Stimulated activated CD4-positive, alpha-beta T cell treated with anti-CD3 and anti-CD28 coated beads, Interleukin-15, amount 100 ng/mL, for 24 hours (primary cell): ENCODE measurements around the gene MTMR4.
"Not testable (repeated sequence)": the region's sequence is repeated elsewhere in the genome, so short reads cannot be mapped to it uniquely, and the experiment has no call there.

ENCODE experiments used
- DNase-seq: peaks from one replicate; pipeline ENCODE4 v3.0.0-alpha.2; 2020

The MTMR4 gene

DNA sequence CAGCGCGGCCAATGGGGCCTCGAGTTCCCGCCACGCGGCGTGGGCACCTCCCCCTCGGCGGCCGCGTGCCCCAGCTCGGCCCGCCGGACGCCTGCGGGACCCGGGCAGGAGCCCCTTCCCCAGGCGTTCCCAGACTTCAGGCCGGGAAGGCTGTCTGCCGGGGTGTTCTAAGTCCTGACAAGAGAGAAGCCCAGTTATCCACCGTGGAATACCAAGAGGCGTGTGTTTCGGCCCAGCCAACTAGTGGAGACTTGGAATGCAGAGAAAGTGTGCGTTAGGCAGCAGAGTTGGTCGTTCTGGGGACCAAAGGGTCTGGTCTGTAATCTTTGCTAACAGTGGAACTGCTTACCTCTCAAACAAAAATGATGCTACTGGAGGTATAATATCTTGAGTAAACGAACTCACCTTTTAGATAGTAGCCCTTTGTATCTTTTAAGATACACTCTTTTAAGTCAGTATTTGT is 26.0 kb downstream of the MTMR4 start:
- no peak for DNase-seq

DNA sequence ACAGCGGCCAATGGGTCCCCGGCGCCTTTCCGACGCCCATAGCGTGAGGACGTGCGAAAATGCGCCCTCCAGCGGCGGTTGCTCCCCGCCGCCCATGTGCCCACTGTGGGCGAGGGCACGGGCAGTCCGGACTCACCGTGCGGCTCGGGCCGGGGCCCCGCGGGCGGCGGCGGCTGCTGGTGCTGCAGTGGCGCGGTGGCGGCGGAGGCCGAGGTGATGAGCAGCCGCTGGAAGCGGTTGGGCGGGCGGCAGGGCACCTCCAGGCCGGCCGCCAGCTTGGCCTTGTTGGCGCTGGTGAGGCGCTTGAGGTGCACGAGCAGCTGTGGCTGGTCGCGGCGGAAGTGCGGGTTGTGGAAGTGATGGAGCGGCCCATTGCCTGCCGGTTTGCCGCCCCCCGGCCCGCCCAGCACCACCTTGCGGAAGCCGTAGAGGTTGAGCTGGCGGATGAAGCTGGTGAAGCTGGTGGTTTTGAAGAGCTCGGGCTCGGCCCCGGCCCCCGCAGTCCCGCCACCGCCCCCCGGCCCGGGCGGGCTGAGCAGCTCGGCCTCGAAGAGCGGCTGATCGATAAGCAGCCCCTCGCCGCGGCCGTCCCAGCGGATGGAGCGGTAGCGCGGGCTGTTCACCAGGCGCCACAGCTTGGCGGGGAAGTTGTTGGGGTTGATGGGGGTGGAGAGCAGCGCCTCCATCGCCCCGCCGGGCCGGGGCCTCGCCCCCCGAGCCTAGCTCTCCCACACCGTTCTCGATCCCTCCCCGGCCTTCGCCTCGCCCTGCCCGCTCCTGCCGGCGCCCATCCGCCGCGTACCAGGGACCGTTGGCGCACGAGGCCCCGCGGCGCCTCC is 26.6 kb downstream of the MTMR4 start, which contains the start of gene HSF5:
HSF5 (minus strand) TSS at position 820 of the 839 bp plus-strand sequence; CDS start at position 686, 134 bp downstream.
- peak; percentile 81 for DNase-seq

DNA sequence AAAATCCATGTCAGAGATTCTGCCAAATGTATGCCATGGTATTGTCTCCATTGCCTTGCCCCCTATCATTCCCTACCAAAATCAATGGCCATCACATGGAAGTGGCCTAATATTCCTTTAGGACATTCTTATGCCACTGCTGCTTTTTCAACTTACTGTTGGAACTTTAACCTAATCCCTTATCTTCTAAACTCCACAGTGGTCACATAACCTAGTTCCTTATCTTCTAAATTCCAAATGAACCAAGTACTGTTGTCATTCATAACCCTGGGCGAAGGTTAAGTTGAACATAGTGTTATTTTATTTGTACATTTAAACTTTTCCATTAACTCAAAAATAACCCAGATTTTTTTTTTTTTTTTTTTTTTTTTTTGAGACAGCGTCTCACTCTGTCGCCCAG is 29.8 kb downstream of the MTMR4 start:
- DNase-seq: no peak

DNA sequence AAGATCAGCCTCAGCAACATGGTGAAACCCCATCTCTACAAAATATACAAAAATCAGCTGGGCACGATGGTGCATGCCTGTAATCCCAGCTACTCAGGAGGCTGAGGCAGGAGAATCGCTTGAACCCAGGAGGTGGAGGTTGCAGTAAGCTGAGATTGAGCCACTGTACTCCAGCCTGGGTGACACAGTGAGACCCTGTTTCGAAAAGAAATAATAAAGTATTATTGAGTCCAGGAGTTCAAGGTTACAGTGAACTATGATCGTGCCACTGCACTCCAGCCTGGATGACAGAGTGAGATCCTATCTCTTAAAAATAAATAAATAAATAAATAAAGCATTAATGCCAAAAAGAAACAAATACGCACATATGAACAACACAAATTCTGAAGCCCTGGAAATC is 32.6 kb downstream of the MTMR4 start:
- DNase-seq: not testable (repeated sequence)

DNA sequence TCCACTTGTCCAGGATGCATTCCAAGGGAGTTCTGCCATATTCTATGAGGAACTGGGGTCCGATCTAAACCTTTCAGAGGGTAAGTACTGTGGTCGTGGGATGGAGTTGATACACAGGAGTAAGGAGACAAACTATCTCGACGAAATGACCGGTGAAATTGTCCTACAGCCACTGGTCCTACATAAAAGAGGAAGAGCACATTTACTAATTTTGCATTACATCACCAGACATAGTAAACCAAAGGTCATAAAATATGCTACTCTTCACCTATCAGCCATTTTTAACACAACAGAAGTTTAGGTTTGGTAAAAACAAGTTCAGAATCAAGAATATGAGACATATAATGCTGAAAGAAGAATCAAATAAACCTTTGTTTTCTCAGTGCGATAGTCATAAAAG is 34.3 kb downstream of the MTMR4 start:
- DNase-seq: no peak

DNA sequence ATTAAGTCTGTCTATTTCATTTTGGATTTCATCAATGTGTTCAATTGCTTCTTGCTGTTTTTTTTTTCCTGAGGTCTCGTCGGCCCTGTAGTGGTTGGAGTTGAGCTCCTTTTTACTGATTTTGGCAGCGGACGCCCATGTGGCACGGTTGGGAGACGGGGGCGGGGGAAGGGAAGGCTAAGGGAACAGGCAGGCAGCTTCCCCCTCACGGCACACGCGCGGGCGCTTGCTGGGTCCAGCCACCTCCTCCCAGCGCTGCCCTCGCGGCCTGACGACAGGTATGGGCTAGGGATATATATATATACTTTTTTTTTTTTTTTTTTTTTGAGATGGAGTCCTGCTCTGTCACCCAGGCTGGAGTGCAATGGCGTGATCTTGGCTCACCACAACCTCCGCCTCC is 37.6 kb downstream of the MTMR4 start:
- DNase-seq: no peak

DNA sequence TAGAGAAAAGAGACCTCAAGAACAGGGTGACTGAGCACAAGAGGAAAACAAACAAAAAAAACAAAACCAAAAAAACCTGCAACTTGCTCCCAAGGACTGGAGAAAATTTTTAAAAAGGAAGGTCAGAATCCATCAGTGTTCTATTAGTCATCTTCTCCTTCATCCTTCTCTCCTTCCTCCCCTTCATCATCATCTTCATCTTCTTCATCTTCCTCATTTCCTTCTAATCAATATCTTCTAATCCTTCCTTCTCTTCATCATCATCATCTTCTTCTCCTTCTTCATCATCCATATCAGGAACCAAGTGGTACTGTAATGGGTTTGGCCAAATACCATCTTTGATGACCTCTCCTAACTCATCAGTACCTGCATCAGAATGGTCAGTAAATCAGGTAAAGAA is 38.5 kb downstream of the MTMR4 start:
- no peak for DNase-seq

DNA sequence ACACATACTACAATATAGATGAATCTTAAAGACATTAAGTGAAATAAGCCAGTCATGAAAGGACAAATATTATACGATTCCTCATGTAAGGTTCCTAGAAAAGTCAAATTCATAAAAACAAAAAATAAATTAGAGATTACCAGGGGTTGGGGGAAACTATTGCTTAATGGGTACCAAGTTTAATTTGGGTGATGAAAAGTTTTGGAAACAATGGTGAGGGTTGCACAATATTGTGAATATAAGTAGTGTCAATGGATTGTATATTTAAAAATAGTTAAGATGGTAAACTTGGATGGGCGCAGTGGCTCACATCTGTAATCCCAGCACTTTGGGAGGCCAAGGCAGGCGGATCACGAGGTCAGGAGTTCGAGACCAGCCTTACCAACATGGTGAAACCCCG is 44.1 kb downstream of the MTMR4 start:
- no peak for DNase-seq

DNA sequence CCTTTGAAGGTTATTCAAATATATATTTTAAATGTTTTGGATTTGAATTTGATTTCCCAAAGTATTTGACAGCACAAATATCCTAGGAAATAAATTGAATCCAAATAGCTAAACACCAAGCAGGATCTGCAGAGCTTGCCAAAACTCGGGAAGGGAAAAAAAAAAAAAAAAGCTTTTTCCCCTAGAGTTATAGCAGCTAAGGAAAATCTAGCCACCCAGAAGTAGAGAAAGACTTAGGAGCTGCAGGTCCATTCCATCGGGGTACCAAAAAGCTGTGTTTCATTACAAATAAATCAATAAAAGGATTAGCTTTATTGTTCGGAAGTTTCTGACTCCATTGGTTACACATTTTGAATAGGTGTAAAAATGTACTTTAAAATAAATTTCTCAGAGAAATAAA is 45.5 kb downstream of the MTMR4 start:
- no peak for DNase-seq

DNA sequence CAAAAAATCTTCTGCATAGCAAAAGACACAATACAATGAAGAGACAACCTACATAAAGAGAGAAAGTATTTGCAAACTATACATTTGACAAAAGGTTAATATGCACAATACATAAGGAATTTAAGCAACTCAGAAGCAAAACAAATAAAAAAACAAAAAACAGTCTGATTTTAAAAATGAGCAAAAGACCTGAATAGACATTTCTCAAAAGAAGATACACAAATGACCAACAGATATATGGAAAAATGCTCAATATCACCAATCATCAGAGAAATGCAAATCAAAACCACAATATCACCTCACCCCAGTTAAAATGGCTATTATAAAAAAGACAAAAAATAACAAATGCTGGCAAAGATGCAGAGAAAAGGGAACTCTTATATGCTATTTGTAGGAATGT is 58.9 kb downstream of the MTMR4 start:
- no peak for DNase-seq

DNA sequence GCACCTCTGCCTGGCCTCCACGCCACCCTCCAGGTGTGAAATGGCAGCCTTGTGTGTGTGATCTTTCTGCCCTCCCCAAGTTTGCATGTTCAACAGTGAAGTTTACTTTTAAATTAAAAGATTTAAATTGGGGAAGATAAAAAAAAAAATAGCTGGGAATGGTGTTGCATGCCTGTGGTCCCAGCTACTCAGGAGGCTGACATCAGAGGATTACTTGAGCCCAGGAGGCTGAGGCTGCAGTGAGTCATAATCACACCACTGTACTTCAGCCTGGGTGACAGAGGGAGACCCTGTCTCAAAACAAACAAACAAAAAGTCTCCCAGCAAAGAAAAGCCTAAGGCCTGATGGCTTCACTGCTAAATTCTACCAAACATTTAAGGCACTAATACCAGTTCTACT is 61.7 kb downstream of the MTMR4 start:
- no peak for DNase-seq

DNA sequence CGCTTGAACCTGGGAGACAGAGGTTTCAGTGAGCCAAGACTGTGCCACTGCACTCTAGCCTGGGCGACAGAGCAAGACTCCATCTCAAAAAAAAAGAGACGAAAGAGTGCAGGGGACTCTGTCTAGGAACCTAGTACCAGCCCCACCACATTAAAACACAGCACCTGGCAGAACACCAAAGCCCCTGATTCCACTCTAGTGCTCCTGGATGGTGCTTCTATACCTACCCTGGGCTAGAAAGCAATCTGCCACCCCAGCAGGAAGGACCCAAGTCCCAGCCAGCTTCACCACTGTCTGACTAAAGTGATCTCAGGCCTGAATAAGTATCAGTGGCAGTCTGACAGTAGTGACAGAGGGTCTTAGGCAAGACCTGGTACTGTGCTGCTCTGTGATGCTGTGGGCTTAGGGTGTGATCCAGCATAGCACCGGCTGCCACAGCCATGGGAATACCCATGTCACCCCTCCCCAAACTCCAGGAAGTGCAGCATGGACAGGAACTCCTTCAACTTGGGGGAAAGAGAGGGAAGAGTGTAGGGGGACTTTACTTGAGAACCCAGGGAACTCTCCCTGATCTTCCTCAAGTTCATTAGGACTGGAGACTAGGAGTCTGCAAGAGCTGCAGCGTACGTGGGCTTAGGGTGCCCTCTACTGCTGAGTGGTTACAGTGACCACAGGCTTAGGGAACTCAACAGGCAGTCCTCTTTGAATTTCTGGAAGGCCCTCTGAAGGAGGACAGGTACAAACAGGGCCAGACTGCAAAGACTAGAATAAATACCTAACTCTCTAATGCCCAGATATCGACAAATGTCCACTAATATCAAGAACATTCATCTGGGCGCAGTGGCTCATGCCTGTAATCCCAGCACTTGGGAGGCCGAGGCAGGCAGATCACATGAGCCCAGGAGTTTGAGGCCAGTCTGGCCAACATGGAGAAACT is 67.1 kb downstream of the MTMR4 start:
- peak; percentile 80 for DNase-seq

DNA sequence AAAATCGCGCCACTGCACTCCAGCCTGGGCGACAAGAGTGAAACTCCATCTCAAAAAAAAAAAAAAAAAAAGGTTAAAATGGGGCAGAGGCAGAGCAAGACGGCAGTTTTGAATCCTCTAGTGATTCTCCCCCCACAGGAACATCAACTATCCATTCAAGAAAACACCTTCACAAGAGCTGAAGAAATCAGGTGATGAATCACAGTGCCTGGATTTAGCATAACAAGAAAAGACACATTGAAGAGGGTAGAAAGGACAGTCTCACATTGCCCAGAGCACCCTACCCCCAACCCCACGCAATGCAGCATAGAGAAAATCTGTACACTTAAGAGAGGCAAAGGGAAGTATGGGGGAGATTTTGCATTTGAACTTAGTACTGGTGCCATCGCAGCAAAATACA is 68.4 kb downstream of the MTMR4 start:
- no peak for DNase-seq
